ENCODE results near the gene MBNL1.
A peak's percentile ranks its signal among the peaks of the same experiment; 100 is the strongest.

Gene MBNL1

DNA sequence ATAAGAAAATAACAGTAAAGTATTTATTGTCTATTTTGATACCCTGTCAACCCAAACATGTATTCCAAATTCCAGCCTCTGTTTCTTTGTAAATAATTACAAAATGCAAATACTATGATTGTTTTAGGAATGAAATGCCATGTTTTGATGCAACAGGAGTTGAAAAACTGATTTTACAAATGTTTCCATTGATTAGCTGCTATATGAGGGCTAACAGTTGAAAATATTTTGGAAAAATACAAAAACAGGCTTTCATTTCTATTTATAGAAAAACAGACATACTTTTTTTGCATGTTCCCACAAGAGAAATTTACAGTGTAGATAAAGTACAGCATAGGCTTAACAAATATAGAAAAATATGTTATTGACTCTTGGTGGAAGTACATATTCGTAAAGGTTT, 20.0 kb downstream of the MBNL1 start:
- peaks cover 10% of the 10 kb centered on the region; the same call in 1 of the 2 replicates for H3K4me1 ChIP-seq (ENCODE audit: control insufficient read depth, insufficient read depth, low read length)
- H3K27me3 ChIP-seq (ENCODE audit: control insufficient read depth, insufficient read depth, low read length), result no peaks in the 10 kb centered on the region
- no peak overlapping the region for H3K27ac ChIP-seq (ENCODE audit: low read depth, low read length)
- H3K9ac ChIP-seq (ENCODE audit: low read depth, low read length), result no peak overlapping the region
- no peaks in the 10 kb centered on the region for H3K9me3 ChIP-seq (ENCODE audit: control insufficient read depth, insufficient read depth, low read length)
- no peaks in the 10 kb centered on the region for H3K36me3 ChIP-seq (ENCODE audit: control insufficient read depth, insufficient read depth, low read length)
- H3K4me3 ChIP-seq (ENCODE audit: low read depth, low read length), result no peak overlapping the region

DNA sequence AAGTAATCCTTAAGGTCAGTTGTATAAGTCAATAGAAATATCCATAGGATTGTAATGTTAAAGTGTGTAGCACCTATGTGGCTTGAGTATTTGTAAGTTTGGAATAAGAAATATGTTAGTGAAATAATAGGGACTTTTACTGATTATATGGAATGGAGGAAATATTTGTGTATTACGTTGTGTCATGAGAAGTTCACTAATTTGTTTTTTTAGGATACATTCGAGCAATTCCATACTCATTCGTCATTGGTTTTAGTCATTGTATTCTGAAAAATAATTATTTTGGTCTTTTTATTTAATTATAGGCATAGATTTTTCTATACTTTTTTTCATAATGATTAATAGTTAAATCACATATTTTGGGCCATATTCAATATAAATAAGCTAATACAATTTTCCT, 21.0 kb downstream of the MBNL1 start:
- Histone ChIP-seq H3K4me3 (ENCODE audit: low read depth, low read length) (no peak overlapping the region), H3K9me3 (ENCODE audit: control insufficient read depth, insufficient read depth, low read length) (no peaks in the 10 kb centered on the region), H3K27ac (ENCODE audit: low read depth, low read length) (no peak overlapping the region), H3K36me3 (ENCODE audit: control insufficient read depth, insufficient read depth, low read length) (no peaks in the 10 kb centered on the region), H3K27me3 (ENCODE audit: control insufficient read depth, insufficient read depth, low read length) (no peaks in the 10 kb centered on the region), H3K4me1 (ENCODE audit: control insufficient read depth, insufficient read depth, low read length) (peaks cover 10% of the 10 kb centered on the region; the same call in 1 of the 2 replicates), H3K9ac (ENCODE audit: low read depth, low read length) (no peak overlapping the region)

GRCh38 chr3:152290374-152290773, 21.6 kb downstream of the MBNL1 start:
- H3K9ac ChIP-seq (ENCODE audit: low read depth, low read length), result no peak overlapping the region
- no peaks in the 10 kb centered on the region for H3K9me3 ChIP-seq (ENCODE audit: control insufficient read depth, insufficient read depth, low read length)
- no peaks in the 10 kb centered on the region for H3K27me3 ChIP-seq (ENCODE audit: control insufficient read depth, insufficient read depth, low read length)
- no peak overlapping the region for H3K4me3 ChIP-seq (ENCODE audit: low read depth, low read length)
- peaks cover 10% of the 10 kb centered on the region; the same call in 1 of the 2 replicates for H3K4me1 ChIP-seq (ENCODE audit: control insufficient read depth, insufficient read depth, low read length)
- H3K36me3 ChIP-seq (ENCODE audit: control insufficient read depth, insufficient read depth, low read length), result no peaks in the 10 kb centered on the region
- H3K27ac ChIP-seq (ENCODE audit: low read depth, low read length), result no peak overlapping the region

DNA sequence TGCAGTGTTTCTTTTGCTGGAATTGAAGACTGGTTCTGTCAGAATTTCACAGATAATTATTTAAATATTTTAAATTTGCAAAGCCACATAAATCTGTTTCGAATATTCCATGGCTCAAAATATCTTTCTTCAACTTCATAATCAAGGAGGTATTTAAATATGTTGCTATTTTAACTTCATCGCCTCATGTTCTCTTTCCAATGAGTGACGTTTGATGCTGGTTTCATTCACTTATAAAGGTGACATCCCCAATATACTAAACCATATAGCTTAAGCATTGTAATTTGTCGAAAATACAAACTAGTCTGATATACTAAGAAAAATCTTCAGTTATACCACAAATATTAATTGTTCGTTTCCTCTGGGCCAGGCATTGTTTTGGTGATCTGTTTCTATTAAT, 22.5 kb downstream of the MBNL1 start:
- H3K27ac ChIP-seq (ENCODE audit: low read depth, low read length), result no peak overlapping the region
- no peaks in the 10 kb centered on the region for H3K27me3 ChIP-seq (ENCODE audit: control insufficient read depth, insufficient read depth, low read length)
- H3K4me1 ChIP-seq (ENCODE audit: control insufficient read depth, insufficient read depth, low read length), result peaks cover 10% of the 10 kb centered on the region; the same call in 1 of the 2 replicates
- H3K36me3 ChIP-seq (ENCODE audit: control insufficient read depth, insufficient read depth, low read length), result no peaks in the 10 kb centered on the region
- no peak overlapping the region for H3K4me3 ChIP-seq (ENCODE audit: low read depth, low read length)
- no peak overlapping the region for H3K9ac ChIP-seq (ENCODE audit: low read depth, low read length)
- H3K9me3 ChIP-seq (ENCODE audit: control insufficient read depth, insufficient read depth, low read length), result no peaks in the 10 kb centered on the region

DNA sequence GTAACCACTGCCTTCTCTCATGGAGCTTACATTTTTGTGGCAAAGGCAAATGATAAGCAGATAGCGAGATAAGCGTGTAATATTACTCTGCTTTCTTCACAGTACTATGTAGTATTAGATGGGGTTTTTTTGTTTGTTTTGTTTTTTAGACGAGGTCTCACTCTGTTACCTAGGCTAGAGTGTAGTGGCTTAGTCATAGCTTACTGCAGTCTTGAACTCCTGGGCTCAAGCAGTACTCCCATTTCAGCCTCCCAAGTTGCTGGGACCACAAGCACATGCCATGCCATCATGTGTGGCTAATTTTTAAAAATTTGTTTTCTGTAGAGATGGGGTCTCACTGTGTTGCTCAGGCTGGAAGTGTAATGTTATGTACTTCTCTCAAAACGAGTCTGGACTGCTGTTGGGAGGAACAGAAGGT, 22.9 kb downstream of the MBNL1 start:
- no peak overlapping the region for H3K4me3 ChIP-seq (ENCODE audit: low read depth, low read length)
- H3K4me1 ChIP-seq (ENCODE audit: control insufficient read depth, insufficient read depth, low read length), result peaks cover 10% of the 10 kb centered on the region; the same call in 1 of the 2 replicates
- no peaks in the 10 kb centered on the region for H3K36me3 ChIP-seq (ENCODE audit: control insufficient read depth, insufficient read depth, low read length)
- H3K27me3 ChIP-seq (ENCODE audit: control insufficient read depth, insufficient read depth, low read length), result no peaks in the 10 kb centered on the region
- H3K9ac ChIP-seq (ENCODE audit: low read depth, low read length), result 0 out of 2 replicates have a peak overlapping the region, but pooled peaks have one; percentile 4
- no peak overlapping the region for H3K27ac ChIP-seq (ENCODE audit: low read depth, low read length)
- H3K9me3 ChIP-seq (ENCODE audit: control insufficient read depth, insufficient read depth, low read length), result no peaks in the 10 kb centered on the region

DNA sequence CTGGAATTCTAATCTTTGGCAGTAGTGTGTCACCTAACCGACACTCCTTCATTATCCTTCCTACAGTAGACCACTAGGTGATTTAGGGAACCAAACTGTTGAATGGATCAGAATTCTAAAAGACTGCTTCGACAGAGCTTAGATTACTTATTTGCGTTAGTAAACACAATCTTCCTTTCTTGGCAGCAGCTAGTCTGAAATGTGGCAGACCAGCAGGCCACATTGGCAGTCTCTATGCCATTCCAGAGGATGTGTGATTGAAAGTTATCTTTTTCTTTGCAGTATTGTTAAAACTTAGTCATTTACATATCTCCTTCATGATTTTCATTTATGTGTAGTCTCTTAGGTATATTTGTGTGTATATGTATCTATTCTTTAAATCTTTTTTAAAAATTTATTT, 23.6 kb downstream of the MBNL1 start:
- H3K27ac ChIP-seq (ENCODE audit: low read depth, low read length), result no peak overlapping the region
- no peaks in the 10 kb centered on the region for H3K27me3 ChIP-seq (ENCODE audit: control insufficient read depth, insufficient read depth, low read length)
- no peak overlapping the region for H3K4me3 ChIP-seq (ENCODE audit: low read depth, low read length)
- H3K9me3 ChIP-seq (ENCODE audit: control insufficient read depth, insufficient read depth, low read length), result no peaks in the 10 kb centered on the region
- no peaks in the 10 kb centered on the region for H3K36me3 ChIP-seq (ENCODE audit: control insufficient read depth, insufficient read depth, low read length)
- H3K4me1 ChIP-seq (ENCODE audit: control insufficient read depth, insufficient read depth, low read length), result peaks cover 10% of the 10 kb centered on the region; the same call in 1 of the 2 replicates
- H3K9ac ChIP-seq (ENCODE audit: low read depth, low read length), result no peak overlapping the region

GRCh38 chr3:152293347-152294006, 24.7 kb downstream of the MBNL1 start:
- H3K9me3 ChIP-seq (ENCODE audit: control insufficient read depth, insufficient read depth, low read length), result no peaks in the 10 kb centered on the region
- H3K27me3 ChIP-seq (ENCODE audit: control insufficient read depth, insufficient read depth, low read length), result no peaks in the 10 kb centered on the region
- H3K36me3 ChIP-seq (ENCODE audit: control insufficient read depth, insufficient read depth, low read length), result no peaks in the 10 kb centered on the region
- H3K4me3 ChIP-seq (ENCODE audit: low read depth, low read length), result no peak overlapping the region
- no peak overlapping the region for H3K27ac ChIP-seq (ENCODE audit: low read depth, low read length)
- H3K9ac ChIP-seq (ENCODE audit: low read depth, low read length), result no peak overlapping the region
- H3K4me1 ChIP-seq (ENCODE audit: control insufficient read depth, insufficient read depth, low read length), result peaks cover 17% of the 10 kb centered on the region

DNA sequence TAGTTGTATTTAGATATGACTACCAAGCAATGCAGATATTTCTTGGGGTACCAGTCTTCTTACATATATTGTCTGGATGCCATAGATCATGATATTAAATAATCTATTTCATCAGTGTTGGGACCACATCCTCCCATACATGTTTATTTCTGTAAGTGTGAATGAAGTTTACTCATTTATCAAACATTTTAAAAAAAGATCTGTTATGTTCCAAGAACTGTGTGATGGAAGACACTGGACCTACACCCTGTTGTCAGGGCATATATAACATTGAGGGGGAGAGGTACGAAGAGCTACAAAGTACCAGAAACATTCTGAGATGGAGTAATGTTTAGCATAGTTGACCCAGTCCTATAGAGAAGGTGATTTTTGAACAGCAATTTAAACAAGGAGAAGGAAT, 26.6 kb downstream of the MBNL1 start:
- Histone ChIP-seq H3K4me3 (ENCODE audit: low read depth, low read length) (no peak overlapping the region), H3K36me3 (ENCODE audit: control insufficient read depth, insufficient read depth, low read length) (peaks cover 2% of the 10 kb centered on the region; the same call in 1 of the 2 replicates), H3K9me3 (ENCODE audit: control insufficient read depth, insufficient read depth, low read length) (no peaks in the 10 kb centered on the region), H3K27me3 (ENCODE audit: control insufficient read depth, insufficient read depth, low read length) (no peaks in the 10 kb centered on the region), H3K9ac (ENCODE audit: low read depth, low read length) (no peak overlapping the region), H3K4me1 (ENCODE audit: control insufficient read depth, insufficient read depth, low read length) (peaks cover 24% of the 10 kb centered on the region), H3K27ac (ENCODE audit: low read depth, low read length) (no peak overlapping the region)

DNA sequence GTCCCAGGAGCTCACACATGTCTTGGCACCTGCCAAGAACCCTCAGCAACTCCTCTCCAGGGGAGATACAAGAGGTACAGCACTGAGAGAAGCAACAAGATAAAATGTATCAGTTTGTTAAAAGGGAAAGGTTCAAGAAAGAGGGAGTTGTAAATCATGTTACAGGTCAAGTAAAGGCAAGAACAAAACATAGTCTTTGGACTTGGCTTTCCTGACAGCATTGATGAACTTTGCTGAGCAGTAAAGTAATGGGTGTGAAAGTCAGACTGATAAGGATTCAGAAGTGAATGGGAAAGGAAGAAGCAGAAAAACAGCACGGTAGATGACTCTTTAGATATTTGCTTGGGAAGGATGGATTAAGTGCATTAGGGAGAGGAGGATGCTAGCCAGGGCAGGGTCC, 27.1 kb downstream of the MBNL1 start:
- Histone ChIP-seq H3K4me1 (ENCODE audit: control insufficient read depth, insufficient read depth, low read length) (peaks cover 29% of the 10 kb centered on the region), H3K9ac (ENCODE audit: low read depth, low read length) (no peak overlapping the region), H3K9me3 (ENCODE audit: control insufficient read depth, insufficient read depth, low read length) (no peaks in the 10 kb centered on the region), H3K27ac (ENCODE audit: low read depth, low read length) (no peak overlapping the region), H3K36me3 (ENCODE audit: control insufficient read depth, insufficient read depth, low read length) (peaks cover 3% of the 10 kb centered on the region; the same call in 1 of the 2 replicates), H3K27me3 (ENCODE audit: control insufficient read depth, insufficient read depth, low read length) (no peaks in the 10 kb centered on the region), H3K4me3 (ENCODE audit: low read depth, low read length) (no peak overlapping the region)

DNA sequence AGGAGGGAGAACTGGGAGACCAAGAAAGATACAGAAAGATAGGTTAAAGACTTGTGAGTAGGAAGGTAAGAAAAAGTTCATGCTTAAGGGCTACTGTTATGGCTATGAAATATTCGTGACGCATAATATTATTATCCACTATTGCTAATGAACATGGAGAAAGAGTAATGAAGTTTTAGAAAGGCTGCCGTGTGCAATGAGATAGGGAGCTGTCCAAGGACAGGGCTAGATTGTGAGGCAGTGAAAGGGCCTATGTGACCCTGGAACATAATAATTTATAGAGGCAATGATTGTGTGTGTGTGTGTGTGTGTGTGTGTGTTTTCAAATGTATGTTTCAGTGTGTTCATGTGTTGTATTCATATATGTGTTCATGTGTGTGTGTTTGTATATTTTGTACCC, 27.7 kb downstream of the MBNL1 start:
- peaks cover 3% of the 10 kb centered on the region; the same call in 1 of the 2 replicates for H3K36me3 ChIP-seq (ENCODE audit: control insufficient read depth, insufficient read depth, low read length)
- no peak overlapping the region for H3K4me3 ChIP-seq (ENCODE audit: low read depth, low read length)
- H3K27ac ChIP-seq (ENCODE audit: low read depth, low read length), result no peak overlapping the region
- H3K9me3 ChIP-seq (ENCODE audit: control insufficient read depth, insufficient read depth, low read length), result no peaks in the 10 kb centered on the region
- H3K9ac ChIP-seq (ENCODE audit: low read depth, low read length), result no peak overlapping the region
- no peaks in the 10 kb centered on the region for H3K27me3 ChIP-seq (ENCODE audit: control insufficient read depth, insufficient read depth, low read length)
- H3K4me1 ChIP-seq (ENCODE audit: control insufficient read depth, insufficient read depth, low read length), result peaks cover 35% of the 10 kb centered on the region

GRCh38 chr3:152296971-152297370, 28.2 kb downstream of the MBNL1 start:
- H3K4me1 ChIP-seq (ENCODE audit: control insufficient read depth, insufficient read depth, low read length), result peaks cover 41% of the 10 kb centered on the region
- H3K27ac ChIP-seq (ENCODE audit: low read depth, low read length), result no peak overlapping the region
- H3K27me3 ChIP-seq (ENCODE audit: control insufficient read depth, insufficient read depth, low read length), result no peaks in the 10 kb centered on the region
- no peaks in the 10 kb centered on the region for H3K9me3 ChIP-seq (ENCODE audit: control insufficient read depth, insufficient read depth, low read length)
- peaks cover 3% of the 10 kb centered on the region; the same call in 1 of the 2 replicates for H3K36me3 ChIP-seq (ENCODE audit: control insufficient read depth, insufficient read depth, low read length)
- no peak overlapping the region for H3K9ac ChIP-seq (ENCODE audit: low read depth, low read length)
- H3K4me3 ChIP-seq (ENCODE audit: low read depth, low read length), result no peak overlapping the region
